Neural progenitor cell (in vitro differentiated cells): ENCODE results near the gene IGFBP1. TPM values are rescaled to one million over a fixed set of nuclear protein-coding genes. Genes with fewer than 3 reads are reported as not detected.

Experiments
- DNase-seq: peaks from one replicate; pipeline ENCODE4 v3.0.0-alpha.2; 2016; ENCODE audit warnings: low spot score
- H2AFZ ChIP-seq: fragments of 200-600 bp; sonication (generic); replicated peaks from 2 replicates; pipeline ENCODE4 v1.6.1; 2016; ENCODE audit warnings: antibody characterized with exemption
- H3F3A ChIP-seq: fragments of 200-600 bp; sonication (generic); 2 replicates; pipeline ENCODE4 v1.6.1; 2016; ENCODE audit warnings: antibody characterized with exemption, low read depth
- H3K27ac ChIP-seq: fragments of 200-600 bp; sonication (generic); 2 replicates; pipeline ENCODE4 v1.5.1; 2016; ENCODE audit warnings: mild to moderate bottlenecking
- H3K27me3 ChIP-seq: fragments of 200-600 bp; sonication (generic); 2 replicates; pipeline ENCODE4 v1.6.1; 2016; ENCODE audit warnings: mild to moderate bottlenecking, moderate library complexity
- H3K36me3 ChIP-seq: fragments of 200-600 bp; sonication (generic); 2 replicates; pipeline ENCODE4 v1.5.1; 2016
- H3K4me1 ChIP-seq: fragments of 200-600 bp; sonication (generic); 2 replicates; pipeline ENCODE4 v1.6.1; 2016; ENCODE audit warnings: mixed run types
- H3K4me2 ChIP-seq: fragments of 200-600 bp; sonication (generic); 2 replicates; pipeline ENCODE4 v1.6.1; 2016
- H3K4me3 ChIP-seq: fragments of 200-600 bp; sonication (generic); 2 replicates; pipeline ENCODE4 v1.5.1; 2016
- H3K79me2 ChIP-seq: fragments of 200-600 bp; sonication (generic); 2 replicates; pipeline ENCODE4 v1.6.1; 2016; ENCODE audit warnings: low read depth
- H3K9ac ChIP-seq: fragments of 200-600 bp; sonication (generic); 2 replicates; pipeline ENCODE4 v1.6.1; 2016
- H3K9me3 ChIP-seq: fragments of 200-600 bp; sonication (generic); 2 replicates; pipeline ENCODE4 v1.5.1; 2016; ENCODE audit warnings: low read depth
- H4K20me1 ChIP-seq: fragments of 200-600 bp; sonication (generic); 2 replicates; pipeline ENCODE4 v1.6.1; 2016; ENCODE audit warnings: low read depth
- H3K27ac Mint-ChIP-seq: 3 replicates; pipeline ENCODE4 v1.8.0; 2021; ENCODE audit warnings: mixed read lengths
- H3K27me3 Mint-ChIP-seq: 2 replicates; pipeline ENCODE4 v1.8.0; 2022; ENCODE audit warnings: low read depth, mild to moderate bottlenecking, inconsistent platforms, moderate library complexity, mixed read lengths; ENCODE audit not compliant: insufficient read depth
- H3K36me3 Mint-ChIP-seq: 3 replicates; pipeline ENCODE4 v1.8.0; 2021; ENCODE audit warnings: mixed read lengths
- H3K4me1 Mint-ChIP-seq: 3 replicates; pipeline ENCODE4 v1.8.0; 2021; ENCODE audit warnings: mixed read lengths
- H3K4me3 Mint-ChIP-seq: 3 replicates; pipeline ENCODE4 v1.8.0; 2021; ENCODE audit warnings: mild to moderate bottlenecking, moderate library complexity, mixed read lengths
- H3K9me3 Mint-ChIP-seq: 3 replicates; pipeline ENCODE4 v1.8.0; 2020; ENCODE audit warnings: mixed read lengths
- CTCF ChIP-seq: fragments of 200-600 bp; sonication (generic); IDR thresholded peaks from 2 replicates; pipeline ENCODE4 v1.5.1; 2017; ENCODE audit warnings: antibody characterized with exemption, mild to moderate bottlenecking
- EZH2 ChIP-seq: fragments of 200-600 bp; sonication (generic); IDR thresholded peaks from 2 replicates; pipeline ENCODE4 v1.6.1; 2017; ENCODE audit warnings: antibody characterized with exemption, mild to moderate bottlenecking, moderate library complexity
- EZH2phosphoT487 ChIP-seq: fragments of 200-600 bp; sonication (generic); IDR thresholded peaks from 2 replicates; pipeline ENCODE4 v1.6.1; 2017; ENCODE audit warnings: antibody characterized with exemption
- total RNA-seq: library from RNA; depleted of rRNA; stranded (reverse); fragments of >200 nt; gene quantifications from 2 replicates; pipeline ENCODE4 v1.2.3, GENCODE V29; 2015; ENCODE audit warnings: low replicate concordance

IGFBP1 gene
- total RNA-seq, 1 donor from 2014 or later: 0.69 TPM

- Mint-ChIP-seq H3K9me3 (no peaks in the 10 kb centered on the region), H3K27ac (no peak overlapping the region), H3K4me3 (no peak overlapping the region), H3K4me1 (peaks cover 3% of the 10 kb centered on the region), H3K27me3 (peaks cover 13% of the 10 kb centered on the region), H3K36me3 (no peaks in the 10 kb centered on the region)
- no peak for DNase-seq
- Histone ChIP-seq H4K20me1 (no peaks in the 10 kb centered on the region), H3K27ac (no peak overlapping the region), H3K9ac (no peak overlapping the region), H3K79me2 (no peaks in the 10 kb centered on the region), H3K4me2 (no peak overlapping the region), H3K27me3 (peaks cover 19% of the 10 kb centered on the region), H3F3A (no peaks in the 10 kb centered on the region), H3K9me3 (no peaks in the 10 kb centered on the region), H3K4me3 (no peak overlapping the region), H3K4me1 (no peaks in the 10 kb centered on the region), H2AFZ (no peak overlapping the region), H3K36me3 (no peaks in the 10 kb centered on the region)
- TF ChIP-seq CTCF (no peak), EZH2phosphoT487 (no peak), EZH2 (no peak)
Measured at GRCh38 chr7:45893996-45894664, 5.8 kb downstream of the IGFBP1 start.

GRCh38 chr7:45894665-45895062 is 6.4 kb downstream of the IGFBP1 start:
- Histone ChIP-seq H2AFZ (no peak overlapping the region), H3K9me3 (no peaks in the 10 kb centered on the region), H3K9ac (no peak overlapping the region), H3F3A (no peaks in the 10 kb centered on the region), H3K36me3 (no peaks in the 10 kb centered on the region), H4K20me1 (no peaks in the 10 kb centered on the region), H3K4me3 (no peak overlapping the region), H3K4me1 (no peaks in the 10 kb centered on the region), H3K79me2 (no peaks in the 10 kb centered on the region), H3K4me2 (no peak overlapping the region), H3K27ac (no peak overlapping the region), H3K27me3 (peaks cover 14% of the 10 kb centered on the region)
- Mint-ChIP-seq H3K9me3 (no peaks in the 10 kb centered on the region), H3K27ac (no peak overlapping the region), H3K27me3 (peaks cover 8% of the 10 kb centered on the region), H3K4me1 (peaks cover under 1% of the 10 kb centered on the region), H3K36me3 (no peaks in the 10 kb centered on the region), H3K4me3 (no peak overlapping the region)
- DNase-seq: no peak
- TF ChIP-seq CTCF (no peak), EZH2phosphoT487 (no peak), EZH2 (no peak)

- no peak overlapping the region for H3K27ac ChIP-seq
Measured at GRCh38 chr7:45897042-45897690, 8.9 kb downstream of the IGFBP1 start.

More at GRCh38 chr7:45897042-45897690, 8.9 kb downstream of the IGFBP1 start:
- H3K4me3 ChIP-seq: no peak overlapping the region
- no peaks in the 10 kb centered on the region for H4K20me1 ChIP-seq
- H3K4me1 Mint-ChIP-seq: no peaks in the 10 kb centered on the region
- TF ChIP-seq EZH2 (no peak), EZH2phosphoT487 (no peak), CTCF (no peak)
- no peaks in the 10 kb centered on the region for H3K36me3 Mint-ChIP-seq
- H3K79me2 ChIP-seq: no peaks in the 10 kb centered on the region
- H3K4me3 Mint-ChIP-seq: no peak overlapping the region
- H3K36me3 ChIP-seq: no peaks in the 10 kb centered on the region
- DNase-seq: no peak
- H3F3A ChIP-seq: no peaks in the 10 kb centered on the region
- H3K27me3 Mint-ChIP-seq: peaks cover 6% of the 10 kb centered on the region
- H3K27ac Mint-ChIP-seq: no peak overlapping the region
- no peaks in the 10 kb centered on the region for H3K27me3 ChIP-seq
- H3K9ac ChIP-seq: no peak overlapping the region
- H3K9me3 ChIP-seq: no peaks in the 10 kb centered on the region
- no peak overlapping the region for H3K4me2 ChIP-seq
- no peaks in the 10 kb centered on the region for H3K4me1 ChIP-seq
- H3K9me3 Mint-ChIP-seq: peaks cover 3% of the 10 kb centered on the region
- H2AFZ ChIP-seq: no peak overlapping the region
